Sigmoid colon (tissue), 7 donors: Measurements from ENCODE around the gene RGS14. TPM values are rescaled to one million over a fixed set of nuclear protein-coding genes. Genes with fewer than 3 reads are reported as not detected.
A peak's percentile ranks its signal among the peaks of the same experiment; 100 is the strongest.

ENCODE experiments used
- DNase-seq: peaks from one replicate; pipeline ENCODE4 v3.0.0-alpha.2; 2019
- H3K27ac ChIP-seq, 4 donors: fragments of 200-600 bp; sonication (generic); one replicate each; pipeline ENCODE4 v1.5.1; 2016 to 2019; ENCODE audit warnings: mild to moderate bottlenecking in 1 of 4
- H3K27me3 ChIP-seq, 3 donors: fragments of 200-600 bp; sonication (generic); one replicate each; pipeline ENCODE4 v1.5.1; 2019; ENCODE audit warnings: mild to moderate bottlenecking in 1 of 3
- H3K36me3 ChIP-seq, 4 donors: fragments of 200-600 bp; sonication (generic); one replicate each; pipeline ENCODE4 v1.5.1; 2016 to 2019
- H3K4me1 ChIP-seq, 4 donors: fragments of 200-600 bp; sonication (generic); one replicate each; pipeline ENCODE4 v1.5.1; 2017 to 2019
- H3K4me3 ChIP-seq, 4 donors: fragments of 200-600 bp; sonication (generic); one replicate each; pipeline ENCODE4 v1.5.1; 2017 to 2019; ENCODE audit warnings: mild to moderate bottlenecking in 2 of 4, moderate library complexity in 1 of 4
- H3K9me3 ChIP-seq, 4 donors: fragments of 200-600 bp in 3 of 4; sonication (generic) in 3 of 4; one replicate each; pipeline versions ENCODE4 v1.5.1 to v1.6.1; 2013 to 2019
- EP300 ChIP-seq, 4 donors: sonication (generic); formaldehyde crosslinking; IDR thresholded peaks; one replicate each; pipeline ENCODE4 v1.6.1; 2017; ENCODE audit warnings: antibody characterized with exemption in 4 of 4
- POLR2A ChIP-seq, 2 donors: fragments of 450-650 bp; IDR thresholded peaks; one replicate each; pipeline ENCODE4 v1.6.1; 2016; ENCODE audit warnings: antibody characterized with exemption in 2 of 2, mild to moderate bottlenecking in 2 of 2, moderate library complexity in 2 of 2
- POLR2AphosphoS5 ChIP-seq, 4 donors: sonication (generic); formaldehyde crosslinking; IDR thresholded peaks; one replicate each; pipeline ENCODE4 v1.6.1; 2017; ENCODE audit warnings: antibody characterized with exemption in 4 of 4
- WGBS, 2 donors: extraction: QIAGEN DNeasy Blood & Tissue Kit; methylation state at CpG; one replicate each; pipeline ENCODE4 v1.1.7; 2013; 5-methylcytosine and 5-hydroxymethylcytosine counted together
- intact Hi-C: fragments of 100-400 bp; cut with DNase I; formaldehyde crosslinking; loops from one replicate; pipeline ENCODE4 v1.15.1; 2023
- polyA plus RNA-seq, 3 donors: library from polyadenylated mRNA; stranded (reverse); fragments of 200-250 nt; gene quantifications; one replicate each; pipeline ENCODE4 v1.2.3, GENCODE V29; 2013
- total RNA-seq, 4 donors: library from RNA; depleted of rRNA; stranded (reverse); fragments of >200 nt; gene quantifications; one replicate each; pipeline ENCODE4 v1.1.0, GENCODE V29; 2016
- TF ChIP-seq, protein P1 (sequence below), 4 experiments: fragments of 450-650 bp in 3 of 4; fragments of 200-600 bp in 1 of 4; IDR thresholded peaks; one replicate each; pipeline ENCODE4 v1.5.1; 2016 to 2019; ENCODE audit warnings: antibody characterized with exemption in 4 of 4, mild to moderate bottlenecking in 3 of 4, moderate library complexity in 2 of 4
- donor health status: healthy with polysubstance abuse.
- donor health status: Bipolar disorder and iron deficiency.
- donor health status: healthy.

Gene RGS14
- total and polyA plus RNA-seq, 7 donors: 9.6 to 26.6 (median 16.2) TPM

DNA sequence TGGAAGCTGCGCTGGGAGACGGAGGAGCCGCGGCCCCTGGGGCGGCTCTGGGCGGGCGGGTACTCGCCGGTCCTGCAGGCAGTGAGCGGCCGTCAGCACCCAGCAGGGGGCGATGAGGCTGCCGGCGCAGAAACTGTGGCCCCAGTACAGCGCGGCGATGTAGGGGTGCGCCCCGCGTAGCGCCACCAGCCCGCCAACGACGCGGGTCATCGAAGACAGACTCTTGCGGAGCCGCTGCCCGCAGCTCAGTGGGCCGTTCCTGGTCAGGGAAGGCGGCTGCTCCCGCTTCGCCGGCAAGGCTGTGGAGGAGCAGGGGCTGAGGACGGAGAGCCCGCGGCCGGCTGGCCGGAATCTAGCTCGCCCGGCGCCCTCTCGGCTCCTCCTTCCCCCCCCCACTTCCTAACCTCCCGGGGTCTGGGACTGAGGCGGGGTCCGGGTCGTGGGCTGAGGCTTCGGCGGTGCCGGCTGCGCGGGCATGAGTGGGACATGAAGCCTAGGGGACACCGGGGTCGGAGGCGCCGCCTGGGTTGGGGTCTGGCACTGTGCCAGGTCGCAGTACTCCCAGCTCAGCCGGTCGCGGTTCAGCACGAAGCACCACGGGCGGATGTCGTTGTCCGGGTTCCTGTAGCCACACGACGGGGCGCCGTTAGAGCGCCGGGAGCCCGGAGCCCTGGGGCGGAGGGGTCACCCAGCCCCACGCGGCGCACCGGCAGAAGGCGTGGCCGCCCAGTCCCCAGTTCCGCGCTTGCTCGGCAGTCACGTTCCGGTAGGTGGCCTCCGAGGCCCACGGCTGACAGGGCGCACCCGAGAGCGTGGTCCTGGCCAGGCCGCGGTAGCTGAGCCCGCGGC, 46.3 kb downstream of the RGS14 start:
- peak; percentile 93 for DNase-seq
- H3K36me3 ChIP-seq: no peaks in the 10 kb centered on the region
- intact Hi-C loops: loop anchor here (1.0 to 2.0 kb wide), 2 partner anchors 21 to 50 kb away; no protein-coding TSS in a partner anchor
- peak overlapping the region in 1 of 4 donors; percentile 39 for H3K27ac ChIP-seq
- peaks cover 41 to 68% (median 63%) of the 10 kb centered on the region in 3 donors for H3K27me3 ChIP-seq
- no peak for TF ChIP-seq EP300 (IDR thresholded peaks at IDR 0.05)
- TF ChIP-seq POLR2A (IDR thresholded peaks at IDR 0.05): no peak
- peak in 2 of 4 donors; percentile 40 to 43 for TF ChIP-seq POLR2AphosphoS5 (IDR thresholded peaks at IDR 0.05)
- TF ChIP-seq, protein P1, sequence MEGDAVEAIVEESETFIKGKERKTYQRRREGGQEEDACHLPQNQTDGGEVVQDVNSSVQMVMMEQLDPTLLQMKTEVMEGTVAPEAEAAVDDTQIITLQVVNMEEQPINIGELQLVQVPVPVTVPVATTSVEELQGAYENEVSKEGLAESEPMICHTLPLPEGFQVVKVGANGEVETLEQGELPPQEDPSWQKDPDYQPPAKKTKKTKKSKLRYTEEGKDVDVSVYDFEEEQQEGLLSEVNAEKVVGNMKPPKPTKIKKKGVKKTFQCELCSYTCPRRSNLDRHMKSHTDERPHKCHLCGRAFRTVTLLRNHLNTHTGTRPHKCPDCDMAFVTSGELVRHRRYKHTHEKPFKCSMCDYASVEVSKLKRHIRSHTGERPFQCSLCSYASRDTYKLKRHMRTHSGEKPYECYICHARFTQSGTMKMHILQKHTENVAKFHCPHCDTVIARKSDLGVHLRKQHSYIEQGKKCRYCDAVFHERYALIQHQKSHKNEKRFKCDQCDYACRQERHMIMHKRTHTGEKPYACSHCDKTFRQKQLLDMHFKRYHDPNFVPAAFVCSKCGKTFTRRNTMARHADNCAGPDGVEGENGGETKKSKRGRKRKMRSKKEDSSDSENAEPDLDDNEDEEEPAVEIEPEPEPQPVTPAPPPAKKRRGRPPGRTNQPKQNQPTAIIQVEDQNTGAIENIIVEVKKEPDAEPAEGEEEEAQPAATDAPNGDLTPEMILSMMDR (IDR thresholded peaks at IDR 0.05): peak; percentile 45 to 79 (median 69)
- peak overlapping the region; percentile 20 to 60 (median 52) for H3K4me3 ChIP-seq
- 0 to 1% methylated on average over 93 of the region's 93 CpGs for WGBS, 2 donors
- H3K4me1 ChIP-seq: peaks cover 0 to 43% (median 40%) of the 10 kb centered on the region in 4 donors
- no peaks in the 10 kb centered on the region for H3K9me3 ChIP-seq

DNA sequence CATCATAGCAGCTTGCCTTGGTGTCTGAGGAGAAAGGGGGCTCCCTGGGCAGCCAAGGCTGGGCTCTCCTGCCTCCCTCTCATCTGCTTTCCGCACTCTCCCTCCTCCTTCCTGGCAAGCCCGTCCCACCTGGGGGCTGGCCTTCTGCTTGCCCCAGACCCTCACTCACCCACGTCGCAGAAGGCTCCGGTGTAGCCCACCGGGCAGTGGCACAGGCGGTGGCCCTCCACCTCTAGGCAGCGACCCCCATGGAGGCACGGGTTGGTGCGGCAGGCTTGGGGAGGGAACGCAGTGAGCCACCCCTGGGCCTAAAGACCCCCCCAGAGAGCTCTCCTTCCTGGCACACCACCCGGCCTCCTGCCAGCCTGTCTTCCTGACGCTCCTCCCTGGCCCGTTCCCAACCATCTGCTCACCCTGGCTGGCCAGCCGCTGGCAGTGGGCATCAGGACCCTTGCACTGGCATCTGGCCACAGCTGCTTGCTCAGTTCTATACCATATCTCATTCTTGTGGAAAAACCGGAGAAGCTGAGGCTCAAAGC, 47.0 kb downstream of the RGS14 start:
- intact Hi-C loops: loop anchor here (1.0 kb wide), 1 partner anchor 50 kb away; no protein-coding TSS in a partner anchor
- 32 to 49% methylated on average over 16 of the region's 16 CpGs for WGBS, 2 donors
- no peak for TF ChIP-seq POLR2AphosphoS5 (IDR thresholded peaks at IDR 0.05)
- TF ChIP-seq, protein P1 (IDR thresholded peaks at IDR 0.05): no peak
- TF ChIP-seq POLR2A (IDR thresholded peaks at IDR 0.05): no peak
- no peak for TF ChIP-seq EP300 (IDR thresholded peaks at IDR 0.05)
- Histone ChIP-seq H3K36me3 (no peaks in the 10 kb centered on the region), H3K27me3 (peaks cover 37 to 62% (median 56%) of the 10 kb centered on the region in 3 donors), H3K9me3 (no peaks in the 10 kb centered on the region), H3K27ac (peak overlapping the region in 1 of 4 donors; percentile 39), H3K4me1 (peaks cover 0 to 42% (median 39%) of the 10 kb centered on the region in 4 donors), H3K4me3 (peak overlapping the region in 3 of 4 donors; percentile 46 to 60 (median 57))
- no peak for DNase-seq

DNA sequence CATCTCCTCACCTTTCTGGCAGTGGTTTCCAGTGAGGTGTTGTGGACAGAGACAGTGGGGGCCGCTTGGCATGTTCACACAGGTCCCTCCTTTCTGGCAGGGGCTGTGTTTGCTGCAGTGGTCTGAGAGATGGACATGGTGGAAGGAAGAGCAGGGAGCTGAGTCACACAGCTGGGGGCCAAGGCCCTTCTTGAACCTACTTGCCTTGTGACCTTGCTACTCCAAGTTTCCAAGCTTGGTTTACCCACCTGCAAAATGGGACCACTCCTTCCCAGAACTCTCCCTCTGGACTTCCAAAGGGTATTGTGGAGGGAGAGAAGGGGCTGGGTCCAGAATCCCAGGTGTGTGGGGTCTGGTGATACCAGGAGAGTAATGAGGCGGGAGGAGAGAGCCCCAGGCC, 47.6 kb downstream of the RGS14 start:
- Histone ChIP-seq H3K27me3 (peaks cover 31 to 56% (median 50%) of the 10 kb centered on the region in 3 donors), H3K27ac (no peak overlapping the region), H3K9me3 (no peaks in the 10 kb centered on the region), H3K4me3 (no peak overlapping the region), H3K36me3 (no peaks in the 10 kb centered on the region), H3K4me1 (peaks cover 0 to 36% (median 33%) of the 10 kb centered on the region in 4 donors)
- WGBS, 2 donors: 86 to 91% methylated on average over 2 of the region's 2 CpGs
- intact Hi-C loops: no loop called here
- TF ChIP-seq POLR2AphosphoS5 (IDR thresholded peaks at IDR 0.05) (no peak), POLR2A (IDR thresholded peaks at IDR 0.05) (no peak), EP300 (IDR thresholded peaks at IDR 0.05) (no peak)
- TF ChIP-seq, protein P1 (IDR thresholded peaks at IDR 0.05): no peak
- no peak for DNase-seq

DNA sequence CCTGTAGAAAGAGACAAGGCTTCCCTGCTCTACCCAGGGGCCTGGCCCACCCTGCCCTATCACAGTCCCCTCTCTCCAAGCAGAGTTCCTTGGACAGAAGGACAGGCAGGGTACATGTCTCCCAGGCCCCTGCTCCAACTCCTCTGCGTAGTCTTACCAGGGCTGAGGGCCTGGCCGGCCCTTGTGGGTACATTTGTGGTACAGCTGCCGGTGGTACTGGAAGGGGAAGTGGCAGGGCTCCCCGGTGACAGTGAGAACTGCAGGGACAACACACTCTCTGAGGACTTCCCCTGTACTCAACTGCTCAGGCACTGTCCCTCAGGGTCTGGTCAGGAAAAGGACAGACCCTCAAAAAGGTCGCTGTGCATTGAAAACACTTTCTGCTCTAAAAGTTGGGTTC, 48.1 kb downstream of the RGS14 start:
- DNase-seq: no peak
- H3K4me1 ChIP-seq: peaks cover 0 to 33% (median 29%) of the 10 kb centered on the region in 4 donors
- no peaks in the 10 kb centered on the region for H3K9me3 ChIP-seq
- 64 to 86% methylated on average over 5 of the region's 5 CpGs for WGBS, 2 donors
- TF ChIP-seq EP300 (IDR thresholded peaks at IDR 0.05): no peak
- H3K4me3 ChIP-seq: no peak overlapping the region
- intact Hi-C loops: no loop called here
- H3K27me3 ChIP-seq: peaks cover 27 to 51% (median 45%) of the 10 kb centered on the region in 3 donors
- H3K36me3 ChIP-seq: no peaks in the 10 kb centered on the region
- no peak overlapping the region for H3K27ac ChIP-seq
